CD14-positive monocyte (primary cell): ENCODE measurements around the gene PGAP2. TPM values are rescaled to one million over a fixed set of nuclear protein-coding genes. Genes with fewer than 3 reads are reported as not detected.

Experiments used
- polyA plus RNA-seq, 3 donors: library from polyadenylated mRNA; depleted of rRNA in 1 of 3; unstranded in 2 of 3; stranded (reverse) in 1 of 3; fragments of 300-500 nt in 2 of 3; fragments of >200 nt in 1 of 3; fragmentation: Illumina TruSeq in 2 of 3; gene quantifications; 1 replicate in 2 of 3; 2 replicates in 1 of 3; pipeline ENCODE4 v1.2.3, GENCODE V29; 2012 to 2021
- small RNA-seq: library from RNA; depleted of rRNA; stranded (forward); fragments of <200 nt; gene quantifications from one replicate; pipeline ENCODE3, GENCODE V24; 2012; ENCODE audit warnings: low read depth; ENCODE audit not compliant: insufficient read length

PGAP2 gene
- polyA plus RNA-seq, 3 donors, result 5.8 to 17.9 (median 6.8) TPM

Small RNAs within 50 kb of the gene (small RNA-seq; reads per million reads assigned to genes)
- gene RNU7-50P, result not detected

Other genes starting within 250 kb of the PGAP2 start
- not detected for gene ART5, start 166.6 kb upstream of the PGAP2 start, polyA plus RNA-seq
- not detected for gene ART1, start 163.4 kb upstream of the PGAP2 start, polyA plus RNA-seq
- gene CHRNA10, start 137.2 kb upstream of the PGAP2 start, polyA plus RNA-seq, result under 1 TPM in 1 of 3 donors, not detected in 2; 0.73 TPM
- 10 to 100 TPM; 19.6 to 76.2 (median 28.5) TPM for gene NUP98, start 11.0 kb upstream of the PGAP2 start, polyA plus RNA-seq
- 100 to 1,000 TPM; 315 to 505 (median 458) TPM for gene RHOG, start 32.4 kb downstream of the PGAP2 start, polyA plus RNA-seq
- gene STIM1, start 47.1 kb downstream of the PGAP2 start, polyA plus RNA-seq, result 10 to 100 TPM; 14.0 to 68.6 (median 21.0) TPM